ENCODE data around the gene NEIL1.
"Not testable (repeated sequence)": the region's sequence is repeated elsewhere in the genome, so short reads cannot be mapped to it uniquely, and the experiment has no call there.

DNA sequence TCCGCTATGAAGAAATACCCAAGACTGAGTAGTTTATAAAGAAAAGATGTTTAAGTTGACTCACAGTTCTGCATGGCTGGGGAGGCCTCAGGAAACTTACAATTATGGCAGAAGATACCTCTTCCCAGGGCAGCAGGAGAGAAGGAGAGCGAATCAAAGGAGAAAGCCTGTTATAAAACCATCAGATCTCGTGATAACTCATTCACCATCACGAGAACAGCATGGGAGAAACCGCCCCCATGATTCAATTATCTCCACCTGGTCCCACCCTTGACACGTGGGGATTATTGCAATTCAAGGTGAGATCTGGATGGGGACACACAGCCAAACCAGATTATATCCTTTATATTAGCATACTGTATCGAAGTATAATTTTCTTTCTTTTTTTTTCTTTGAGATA lies 14.7 kb upstream of the NEIL1 start:
- TF ChIP-seq, protein P1, sequence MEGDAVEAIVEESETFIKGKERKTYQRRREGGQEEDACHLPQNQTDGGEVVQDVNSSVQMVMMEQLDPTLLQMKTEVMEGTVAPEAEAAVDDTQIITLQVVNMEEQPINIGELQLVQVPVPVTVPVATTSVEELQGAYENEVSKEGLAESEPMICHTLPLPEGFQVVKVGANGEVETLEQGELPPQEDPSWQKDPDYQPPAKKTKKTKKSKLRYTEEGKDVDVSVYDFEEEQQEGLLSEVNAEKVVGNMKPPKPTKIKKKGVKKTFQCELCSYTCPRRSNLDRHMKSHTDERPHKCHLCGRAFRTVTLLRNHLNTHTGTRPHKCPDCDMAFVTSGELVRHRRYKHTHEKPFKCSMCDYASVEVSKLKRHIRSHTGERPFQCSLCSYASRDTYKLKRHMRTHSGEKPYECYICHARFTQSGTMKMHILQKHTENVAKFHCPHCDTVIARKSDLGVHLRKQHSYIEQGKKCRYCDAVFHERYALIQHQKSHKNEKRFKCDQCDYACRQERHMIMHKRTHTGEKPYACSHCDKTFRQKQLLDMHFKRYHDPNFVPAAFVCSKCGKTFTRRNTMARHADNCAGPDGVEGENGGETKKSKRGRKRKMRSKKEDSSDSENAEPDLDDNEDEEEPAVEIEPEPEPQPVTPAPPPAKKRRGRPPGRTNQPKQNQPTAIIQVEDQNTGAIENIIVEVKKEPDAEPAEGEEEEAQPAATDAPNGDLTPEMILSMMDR (IDR thresholded peaks at IDR 0.05), result not testable (repeated sequence)
- TF ChIP-seq POLR2A (IDR thresholded peaks at IDR 0.05), result not testable (repeated sequence)
